ENCODE measurements around the gene MNT.

The MNT gene

GRCh38 chr17:2427910-2428309, 27.1 kb upstream of the MNT start:
- no peak for DNase-seq (ENCODE audit: low read depth)
- TF ChIP-seq CTCF (IDR thresholded peaks at IDR 0.05; ENCODE audit: low read length, missing control alignments): no peak
- H3K4me3 ChIP-seq (replicated peaks; ENCODE audit: low read depth, low read length): no peak overlapping the region

GRCh38 chr17:2427215-2427614, 26.4 kb upstream of the MNT start:
- TF ChIP-seq CTCF (IDR thresholded peaks at IDR 0.05; ENCODE audit: low read length, missing control alignments): no peak
- no peak overlapping the region for H3K4me3 ChIP-seq (replicated peaks; ENCODE audit: low read depth, low read length)
- DNase-seq (ENCODE audit: low read depth): no peak

GRCh38 chr17:2423271-2423670, 22.4 kb upstream of the MNT start:
- no peak for TF ChIP-seq CTCF (IDR thresholded peaks at IDR 0.05; ENCODE audit: low read length, missing control alignments)
- no peak for DNase-seq (ENCODE audit: low read depth)

DNA sequence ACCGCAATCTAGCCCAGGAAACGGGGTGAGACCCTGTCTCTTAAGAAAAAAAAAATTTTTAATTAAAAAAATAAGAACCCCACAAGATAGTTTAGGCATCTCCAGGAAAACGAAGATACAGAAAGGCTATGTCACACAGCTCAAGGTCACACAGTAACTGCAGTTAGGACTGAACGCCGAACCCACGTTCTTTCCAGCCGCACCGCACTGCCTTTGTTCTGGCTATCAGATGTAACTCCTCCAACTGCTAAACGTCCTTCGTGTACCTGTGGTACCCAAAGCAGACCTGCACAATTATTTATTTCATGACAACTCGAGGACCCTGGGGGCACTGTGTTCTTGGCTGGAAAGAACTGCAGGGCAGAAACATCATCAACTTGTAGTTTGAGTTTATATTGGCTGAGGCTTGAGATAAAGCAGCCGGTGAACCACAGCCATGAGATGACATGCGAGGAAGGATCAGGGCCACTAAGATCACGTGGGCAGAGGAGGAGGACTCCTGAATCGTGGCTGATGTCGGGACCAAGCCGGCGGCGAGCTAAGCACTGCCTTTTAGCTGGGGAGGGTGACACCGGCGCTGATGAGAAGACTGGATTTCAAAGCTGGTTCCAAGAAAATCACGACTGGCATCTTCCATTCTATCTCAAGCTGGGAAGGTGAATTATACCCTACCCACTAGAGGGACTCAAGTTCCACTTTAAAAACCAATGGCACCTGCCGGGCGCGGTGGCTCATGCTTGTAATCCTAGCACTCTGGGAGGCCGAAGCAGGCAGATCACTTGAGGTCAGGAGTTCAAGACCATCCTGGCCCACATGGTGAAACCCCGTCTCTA, 20.7 kb upstream of the MNT start:
- no peak for DNase-seq (ENCODE audit: low read depth)
- H3K4me3 ChIP-seq (replicated peaks; ENCODE audit: low read depth, low read length): no peak overlapping the region
- no peak for TF ChIP-seq CTCF (IDR thresholded peaks at IDR 0.05; ENCODE audit: low read length, missing control alignments)

More at GRCh38 chr17:2423271-2423670, 22.4 kb upstream of the MNT start:
- no peak overlapping the region for H3K4me3 ChIP-seq (replicated peaks; ENCODE audit: low read depth, low read length)

GRCh38 chr17:2420176-2420575, 19.3 kb upstream of the MNT start:
- DNase-seq (ENCODE audit: low read depth): no peak
- no peak for TF ChIP-seq CTCF (IDR thresholded peaks at IDR 0.05; ENCODE audit: low read length, missing control alignments)
- no peak overlapping the region for H3K4me3 ChIP-seq (replicated peaks; ENCODE audit: low read depth, low read length)

DNA sequence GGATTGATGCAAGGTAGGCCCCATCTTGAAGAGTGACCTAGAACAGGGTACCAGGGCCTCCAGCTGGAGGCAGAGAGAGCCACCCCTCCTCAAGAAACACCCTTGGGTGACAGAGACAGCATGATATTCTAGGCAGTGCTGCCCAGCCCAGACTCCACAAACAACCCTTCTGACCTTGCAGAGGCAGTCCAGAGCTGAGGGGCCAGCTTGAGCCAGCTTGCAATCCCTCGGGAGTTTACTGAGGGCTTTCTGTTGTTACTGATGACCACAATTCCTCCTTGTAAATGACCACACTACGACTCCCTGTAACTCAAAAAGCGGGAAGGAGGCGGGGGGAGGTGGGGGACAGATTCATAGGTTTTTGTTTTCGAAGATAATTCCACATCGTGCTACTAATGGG, 18.6 kb upstream of the MNT start:
- no peak for TF ChIP-seq CTCF (IDR thresholded peaks at IDR 0.05; ENCODE audit: low read length, missing control alignments)
- no peak overlapping the region for H3K4me3 ChIP-seq (replicated peaks; ENCODE audit: low read depth, low read length)
- DNase-seq (ENCODE audit: low read depth): no peak

DNA sequence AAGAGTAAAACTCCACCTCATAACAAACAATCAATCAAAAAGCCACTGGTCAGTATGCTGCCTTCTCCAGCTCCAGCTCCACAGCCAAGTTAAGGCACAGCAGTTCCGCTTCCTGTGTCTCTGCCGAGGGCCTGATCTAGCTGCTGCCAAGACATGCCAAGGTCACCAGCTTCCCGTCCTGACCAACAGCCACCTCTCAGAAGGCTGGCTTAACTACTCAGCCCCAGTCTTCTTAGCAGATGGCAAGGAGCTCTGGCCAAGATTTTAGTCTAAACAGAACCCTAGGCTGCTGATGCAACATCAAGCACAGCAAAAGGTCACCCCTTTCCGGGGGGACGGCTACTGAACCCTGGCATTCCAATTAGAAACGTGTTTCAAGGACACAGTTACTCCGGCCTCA, 17.7 kb upstream of the MNT start:
- DNase-seq (ENCODE audit: low read depth): no peak
- no peak overlapping the region for H3K4me3 ChIP-seq (replicated peaks; ENCODE audit: low read depth, low read length)
- TF ChIP-seq CTCF (IDR thresholded peaks at IDR 0.05; ENCODE audit: low read length, missing control alignments): no peak
